ENCODE data around the gene SIRT7.
"Not testable (repeated sequence)": the region's sequence is repeated elsewhere in the genome, so short reads cannot be mapped to it uniquely, and the experiment has no call there.

Gene SIRT7

GRCh38 chr17:81954131-81955057, 36.4 kb upstream of the SIRT7 start:
- no peak for DNase-seq

DNA sequence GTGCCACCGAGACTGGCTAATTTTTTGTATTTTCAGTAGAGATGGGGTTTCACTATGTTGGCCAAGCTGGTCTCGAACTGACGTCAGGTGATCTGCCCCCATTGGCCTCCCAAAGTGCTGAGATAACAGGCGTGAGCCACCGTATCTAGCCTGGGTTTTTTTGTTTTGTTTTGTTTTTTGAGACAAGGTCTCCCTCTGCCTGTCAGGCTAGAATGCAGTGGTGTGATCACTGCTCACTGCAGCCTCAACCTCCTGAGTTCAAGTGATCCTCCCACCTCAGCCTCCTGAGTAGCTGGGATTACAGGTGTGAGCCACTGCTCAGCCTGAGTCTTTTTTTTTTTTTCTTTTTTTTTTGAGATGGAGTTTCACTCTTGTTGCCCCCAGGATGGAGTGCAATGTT, 35.5 kb upstream of the SIRT7 start:
- not testable (repeated sequence) for DNase-seq

DNA sequence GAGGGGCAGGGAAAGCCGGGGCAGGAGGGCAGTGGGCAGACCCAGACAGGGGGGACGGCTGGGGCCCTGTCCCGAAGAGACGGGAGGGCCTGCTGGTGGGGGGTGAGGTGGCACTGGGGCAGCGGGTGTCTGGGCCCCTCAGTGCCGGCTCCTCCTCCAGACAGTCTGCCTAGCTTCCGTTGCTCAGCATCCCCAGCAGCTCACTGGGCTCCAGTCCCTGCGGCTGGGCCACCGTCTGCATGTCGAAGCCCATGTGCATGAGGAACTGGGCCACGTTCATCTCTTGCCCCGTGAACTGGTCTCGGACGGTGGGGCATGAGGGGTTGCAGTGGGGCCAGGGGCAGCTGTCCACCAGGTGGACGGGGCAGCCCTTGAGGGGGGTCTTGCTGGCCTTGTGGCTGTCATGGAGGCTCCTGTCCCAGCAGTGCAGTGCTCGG, 34.8 kb upstream of the SIRT7 start:
- DNase-seq, result no peak

- no peak for DNase-seq
Observed at GRCh38 chr17:81951785-81952684, 34.1 kb upstream of the SIRT7 start.

DNA sequence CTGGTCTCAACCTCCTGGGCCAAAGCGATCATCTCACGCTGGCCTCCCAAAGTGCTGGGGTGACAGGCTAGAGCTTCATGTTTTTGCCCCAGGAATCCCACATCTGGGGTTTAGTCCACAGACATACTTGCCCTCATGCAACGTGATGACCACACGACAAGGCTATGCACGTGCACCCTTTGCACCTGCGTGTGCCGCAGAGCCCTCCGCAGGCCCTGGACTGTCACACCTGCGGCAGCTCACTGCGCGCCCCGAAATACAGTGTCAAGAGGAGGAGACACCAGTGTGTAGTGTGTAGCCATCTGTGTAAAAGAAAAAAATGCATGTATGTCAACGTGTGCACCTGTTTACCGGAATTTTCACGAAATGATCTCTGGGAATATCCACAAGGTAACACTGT, 32.5 kb upstream of the SIRT7 start:
- no peak for DNase-seq

GRCh38 chr17:81948635-81949378, 30.8 kb upstream of the SIRT7 start:
- DNase-seq, result no peak

GRCh38 chr17:81947189-81947588, 29.2 kb upstream of the SIRT7 start, which contains the start of gene MYADML2:
Gene MYADML2 (minus strand): TSS chr17:81947233. CDS start chr17:81941741, 5,492 bp downstream.
- DNase-seq, result no peak

- no peak for DNase-seq
Observed at GRCh38 chr17:81944858-81945257, 26.9 kb upstream of the SIRT7 start.

DNA sequence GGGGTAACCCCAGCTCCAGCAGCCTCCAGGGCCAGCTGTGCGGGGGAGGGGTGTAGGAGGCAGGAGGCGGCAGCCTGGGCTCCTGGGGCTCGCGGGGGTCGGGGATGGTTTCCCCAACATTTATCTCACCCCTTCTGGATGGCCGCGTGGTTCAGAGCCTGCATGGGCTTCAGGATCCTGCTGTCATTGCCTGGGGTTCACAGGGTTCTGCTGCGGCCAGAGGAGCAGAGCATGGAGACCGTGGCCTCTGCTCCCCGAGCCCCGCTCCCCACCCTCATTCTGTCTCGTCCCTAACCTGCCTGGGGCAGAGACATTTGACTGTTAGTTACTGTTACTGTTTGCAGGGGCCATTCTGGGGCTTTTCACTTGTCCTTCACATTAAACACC, 24.2 kb upstream of the SIRT7 start:
- DNase-seq, result no peak

- DNase-seq, result no peak
Observed at GRCh38 chr17:81941484-81942166, 23.6 kb upstream of the SIRT7 start.

DNA sequence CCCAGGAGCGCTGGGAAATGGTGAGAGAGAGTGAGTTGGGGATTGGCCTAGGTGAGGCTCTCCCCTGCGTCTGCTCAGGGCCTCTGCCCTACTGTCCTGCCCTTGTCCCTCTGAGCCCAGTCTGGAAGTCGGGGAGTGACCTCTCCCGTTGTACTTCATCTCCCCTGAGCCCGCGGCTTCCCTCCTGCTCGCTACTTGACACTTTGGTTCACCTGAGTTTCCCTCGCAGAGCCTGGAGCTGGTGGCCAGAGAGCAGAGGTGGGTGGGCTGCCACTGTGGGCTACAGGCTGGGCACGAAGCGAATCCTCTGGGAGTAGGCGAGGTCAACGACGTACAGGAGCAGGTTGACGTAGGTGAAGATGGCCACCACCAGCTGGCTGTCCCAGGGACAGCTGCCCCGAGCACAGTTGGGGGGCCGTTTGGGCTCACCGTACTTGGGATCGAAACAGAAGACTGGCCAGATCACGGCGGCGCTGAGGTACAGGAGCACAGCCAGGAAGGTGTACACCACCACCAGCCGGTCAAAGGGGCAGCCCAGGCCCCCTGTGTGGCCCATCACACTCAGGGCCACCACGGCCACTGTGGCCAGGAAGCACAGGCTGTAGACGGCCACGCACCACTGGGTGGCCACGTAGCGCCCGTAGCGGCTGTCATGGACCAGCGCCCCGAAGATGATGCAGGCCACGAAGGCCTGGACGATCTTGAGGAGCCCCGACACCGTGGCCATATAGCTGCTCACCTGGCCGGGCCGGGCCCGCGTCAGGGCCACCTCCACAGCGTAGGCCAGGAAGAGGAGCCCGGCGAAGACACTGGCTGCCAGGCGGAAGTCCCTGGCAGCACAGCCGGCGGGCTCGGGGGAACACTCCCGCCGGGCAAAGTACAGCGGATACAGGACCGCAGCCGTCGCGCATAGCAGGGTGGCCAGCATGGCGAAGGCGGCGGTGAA, 22.8 kb upstream of the SIRT7 start:
- no peak for DNase-seq

DNA sequence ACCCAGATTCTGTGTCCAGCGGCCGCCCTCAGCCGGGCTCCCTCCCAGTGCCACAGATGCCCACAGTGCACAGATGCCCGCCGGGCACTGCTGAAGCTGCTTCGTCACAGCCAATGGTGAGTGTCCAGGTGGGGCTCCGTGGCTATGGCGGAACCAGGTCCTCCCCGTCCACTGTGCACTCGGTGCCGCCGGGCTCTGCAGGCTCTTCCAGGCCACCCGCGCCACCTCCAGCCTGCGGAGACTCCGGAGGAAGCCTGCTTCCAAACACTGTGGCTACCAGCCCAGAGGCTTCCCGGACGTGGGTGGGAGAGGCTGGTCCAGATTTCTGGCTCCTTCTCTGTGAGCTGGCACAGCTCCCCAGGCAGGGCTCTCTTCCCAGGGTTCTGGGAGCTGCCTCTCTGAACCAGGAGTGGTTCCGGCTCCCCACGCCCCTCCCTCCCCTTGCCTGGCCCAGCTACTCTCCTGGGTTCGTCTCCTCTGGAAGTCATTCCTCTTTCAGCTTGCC, 22.0 kb upstream of the SIRT7 start:
- no peak for DNase-seq

DNA sequence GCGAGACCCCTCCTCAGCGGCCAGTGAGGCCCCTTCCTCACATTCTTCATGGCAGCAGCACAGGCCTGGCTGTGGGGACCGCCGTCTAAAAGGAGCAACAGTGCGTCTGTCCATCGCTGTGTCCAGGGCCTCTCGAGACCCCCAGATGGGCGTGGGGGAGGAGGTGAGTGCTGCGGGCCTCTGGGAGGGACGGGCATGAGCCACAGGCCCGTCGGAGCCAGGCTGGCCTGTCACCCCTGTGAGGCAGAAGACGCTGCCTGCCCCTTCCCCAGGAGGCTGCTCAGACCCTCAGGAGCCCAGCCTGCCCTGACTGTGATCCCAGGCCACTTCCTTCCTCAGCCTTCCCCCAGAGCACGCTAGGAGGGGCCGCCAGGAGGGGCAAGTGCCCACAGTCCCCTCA, 21.2 kb upstream of the SIRT7 start:
- DNase-seq, result no peak

DNA sequence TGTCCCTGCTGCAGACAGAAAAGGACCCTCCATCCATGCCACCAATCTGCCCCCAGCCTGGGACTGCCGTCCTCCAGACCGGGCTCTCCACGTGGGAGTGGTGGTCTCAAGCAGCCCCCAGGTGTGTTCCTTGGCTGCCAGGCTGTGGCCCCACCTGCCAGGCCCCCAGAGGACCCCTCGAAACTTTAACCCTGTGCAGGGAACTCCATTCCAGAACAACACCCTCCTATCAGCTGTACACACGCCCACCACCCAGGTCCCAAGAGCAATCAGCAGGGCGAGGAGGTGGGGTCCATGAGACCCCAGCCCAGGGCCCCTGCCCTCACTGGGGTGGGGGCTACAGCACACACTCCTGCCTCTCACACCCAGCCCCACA, 17.7 kb upstream of the SIRT7 start:
- DNase-seq, result no peak

GRCh38 chr17:81934850-81935708, 17.1 kb upstream of the SIRT7 start:
- no peak for DNase-seq

GRCh38 chr17:81934098-81934757, 16.3 kb upstream of the SIRT7 start:
- no peak for DNase-seq

DNA sequence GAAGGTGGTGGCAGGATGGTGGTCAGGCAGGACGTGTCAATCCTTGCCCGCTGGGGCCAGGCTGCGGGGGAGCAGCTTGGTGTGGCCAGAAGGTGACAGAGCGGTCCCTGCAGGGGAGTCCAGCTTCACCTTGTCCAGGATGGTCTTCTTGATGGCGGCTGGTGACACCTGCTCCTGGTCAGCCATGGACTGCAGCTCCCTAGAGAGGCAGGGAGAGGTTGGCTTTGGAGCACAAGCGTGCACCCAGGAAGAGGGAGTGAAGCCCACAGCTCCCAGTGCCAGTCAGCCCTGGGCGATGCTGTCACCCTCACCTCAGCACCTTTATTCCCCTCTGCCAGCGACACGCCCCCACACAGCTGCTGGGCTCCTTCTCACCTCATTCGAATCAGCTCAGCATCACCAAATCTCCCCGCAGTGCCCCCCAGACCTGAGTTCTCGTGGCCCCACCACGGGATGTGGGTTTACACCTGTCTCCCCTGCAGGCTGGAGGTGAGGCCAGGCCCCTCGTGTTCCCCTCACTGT, 15.3 kb upstream of the SIRT7 start:
- no peak for DNase-seq

DNA sequence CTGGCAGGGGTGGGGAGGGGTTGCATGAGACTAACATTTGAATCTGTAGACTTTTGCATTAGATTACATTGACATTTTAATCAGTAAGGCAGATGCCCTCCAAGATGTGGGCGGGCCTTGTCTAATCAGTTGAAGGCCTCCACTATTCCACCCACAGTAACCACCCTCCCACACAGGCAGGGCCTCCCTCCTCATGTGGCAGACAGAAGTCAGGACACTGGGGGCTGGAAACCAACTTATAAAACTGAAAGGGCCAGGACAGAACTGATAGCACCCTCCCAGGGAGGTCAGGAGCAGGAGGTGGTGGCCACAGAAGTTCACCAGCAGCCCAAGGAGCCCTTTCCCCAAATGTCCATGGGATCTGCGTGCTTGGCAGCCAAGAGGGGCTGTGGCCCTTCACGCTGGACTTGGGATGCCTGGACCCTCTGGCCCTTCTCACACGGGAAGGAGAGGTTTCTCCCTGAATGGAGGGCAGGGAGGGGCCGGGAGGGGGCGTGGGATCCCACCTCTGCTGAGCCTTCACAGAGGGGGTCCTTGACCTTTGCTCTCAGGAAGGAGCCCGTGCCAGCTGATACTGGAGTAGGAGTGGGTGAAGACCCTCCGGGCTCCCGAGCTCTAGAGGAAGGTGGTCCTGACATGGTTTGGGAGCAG, 14.5 kb upstream of the SIRT7 start:
- no peak for DNase-seq

Data from activated T-cell treated with anti-CD3 and anti-CD28 coated beads, Interleukin-2, amount 50 U/mL, for 48 hours (primary cell).